DND-41 (cell line): ENCODE data around the gene KIF11.
A peak's percentile ranks its signal among the peaks of the same experiment; 100 is the strongest.

Source experiments
- ATAC-seq: fragments of 200-7000 bp; cut with Tn5 transposase; 3 replicates; pipeline ENCODE4 v1.9.1; 2021; ENCODE audit warnings: low read depth; ENCODE audit not compliant: insufficient read depth
- DNase-seq: peaks from one replicate; pipeline ENCODE4 v3.0.0-alpha.2; 2020
- H2AFZ ChIP-seq: 2 replicates; pipeline ENCODE4 v1.6.0; 2012; ENCODE audit warnings: low read depth, low read length
- H3K27ac ChIP-seq: 2 replicates; pipeline ENCODE4 v1.5.1; 2012; ENCODE audit warnings: low read length, inconsistent platforms
- H3K27me3 ChIP-seq: fragments of 200-600 bp; sonication (generic); 2 replicates; pipeline ENCODE4 v1.6.0; 2012; ENCODE audit warnings: low read length, mild to moderate bottlenecking, inconsistent platforms; ENCODE audit not compliant: insufficient read depth, poor library complexity
- H3K36me3 ChIP-seq: 2 replicates; pipeline ENCODE4 v1.5.1; 2012; ENCODE audit warnings: low read length, inconsistent platforms; ENCODE audit not compliant: insufficient read depth
- H3K4me1 ChIP-seq: 2 replicates; pipeline ENCODE4 v1.5.1; 2012; ENCODE audit warnings: mild to moderate bottlenecking, low read length; ENCODE audit not compliant: insufficient read depth
- H3K4me2 ChIP-seq: 2 replicates; pipeline ENCODE4 v1.6.0; 2012; ENCODE audit warnings: mild to moderate bottlenecking, moderate library complexity, low read length, inconsistent platforms; ENCODE audit not compliant: insufficient read depth
- H3K4me3 ChIP-seq, 2 experiments: fragments of 200-600 bp in 1 of 2; shearing (Covaris generic) in 1 of 2; 2 replicates each; pipeline ENCODE4 v1.5.1; 2012 to 2016; ENCODE audit warnings: inconsistent platforms in 2 of 2, low read length in 2 of 2, mild to moderate bottlenecking in 2 of 2, low read depth in 1 of 2, moderate library complexity in 1 of 2
- H3K79me2 ChIP-seq: 2 replicates; pipeline ENCODE4 v1.6.0; 2012; ENCODE audit warnings: low read length, inconsistent platforms; ENCODE audit not compliant: insufficient read depth
- H3K9ac ChIP-seq: 2 replicates; pipeline ENCODE4 v1.6.0; 2012; ENCODE audit warnings: low read depth, mild to moderate bottlenecking, inconsistent platforms, low read length, moderate library complexity
- H3K9me3 ChIP-seq: 2 replicates; pipeline ENCODE4 v1.5.1; 2012; ENCODE audit warnings: low read length, moderate library complexity, mild to moderate bottlenecking, inconsistent platforms; ENCODE audit not compliant: insufficient read depth, severe bottlenecking
- H4K20me1 ChIP-seq: 2 replicates; pipeline ENCODE4 v1.6.0; 2012; ENCODE audit warnings: low read length; ENCODE audit not compliant: insufficient read depth
- CTCF ChIP-seq: IDR thresholded peaks from 2 replicates; pipeline ENCODE4 v1.5.1; 2012; ENCODE audit warnings: borderline replicate concordance, low read length, moderate library complexity, mild to moderate bottlenecking; ENCODE audit not compliant: poor library complexity, severe bottlenecking; ENCODE audit errors: extremely low read depth
- EZH2 ChIP-seq: IDR thresholded peaks from 3 replicates; pipeline ENCODE4 v1.6.1; 2012; ENCODE audit warnings: borderline replicate concordance, low read depth, mild to moderate bottlenecking, moderate library complexity, low read length, inconsistent platforms; ENCODE audit not compliant: severe bottlenecking

The KIF11 gene

GRCh38 chr10:92690915-92691590 is 98.1 kb downstream of the KIF11 start:
- Histone ChIP-seq H3K9me3 (no peaks in the 10 kb centered on the region), H3K9ac (no peak overlapping the region; the same call in 1 of the 2 replicates), H3K4me2 (peak overlapping the region; percentile 79), H3K27ac (no peak overlapping the region), H3K4me1 (peaks cover 27% of the 10 kb centered on the region), H3K27me3 (peaks cover 22% of the 10 kb centered on the region), H2AFZ (peak overlapping the region; percentile 19; the same call in 1 of the 2 replicates), H3K4me3 (peak overlapping the region in 1 of 2 experiments; percentile 57; a peak in 1 of 4 replicates), H3K36me3 (no peaks in the 10 kb centered on the region), H3K79me2 (no peaks in the 10 kb centered on the region), H4K20me1 (no peaks in the 10 kb centered on the region)
- ATAC-seq (no peak), DNase-seq (no peak)
- TF ChIP-seq EZH2, result no peak
- TF ChIP-seq CTCF, result no peak

- no peaks in the 10 kb centered on the region for H4K20me1 ChIP-seq
Observed at GRCh38 chr10:92691591-92692079, 98.7 kb downstream of the KIF11 start.

GRCh38 chr10:92692080-92692671 is 99.2 kb downstream of the KIF11 start:
- Histone ChIP-seq H3K9ac (no peak overlapping the region), H3K4me1 (peaks cover 27% of the 10 kb centered on the region), H4K20me1 (no peaks in the 10 kb centered on the region), H3K27me3 (peaks cover 22% of the 10 kb centered on the region), H3K79me2 (no peaks in the 10 kb centered on the region), H3K27ac (no peak overlapping the region), H3K4me3 (no peak overlapping the region), H3K36me3 (no peaks in the 10 kb centered on the region), H3K4me2 (no peak overlapping the region), H3K9me3 (no peaks in the 10 kb centered on the region), H2AFZ (no peak overlapping the region)
- ATAC-seq (no peak), DNase-seq (no peak)
- TF ChIP-seq CTCF (no peak), EZH2 (no peak)

More at GRCh38 chr10:92691591-92692079, 98.7 kb downstream of the KIF11 start:
- Histone ChIP-seq H3K4me2 (peak overlapping the region; percentile 79; the same call in 1 of the 2 replicates), H3K9ac (no peak overlapping the region), H3K9me3 (no peaks in the 10 kb centered on the region), H3K36me3 (no peaks in the 10 kb centered on the region), H3K27me3 (peaks cover 22% of the 10 kb centered on the region), H3K4me1 (peaks cover 27% of the 10 kb centered on the region), H2AFZ (no peak overlapping the region), H3K4me3 (no peak overlapping the region), H3K27ac (no peak overlapping the region), H3K79me2 (no peaks in the 10 kb centered on the region)
- DNase-seq, result no peak
- no peak for ATAC-seq
- TF ChIP-seq EZH2 (no peak), CTCF (no peak)
